Prostate gland (tissue), 2 donors: Measurements from ENCODE around the gene CARD14. TPM values are rescaled to one million over a fixed set of nuclear protein-coding genes. Genes with fewer than 3 reads are reported as not detected.

Experiments used
- DNase-seq: peaks from one replicate; pipeline ENCODE4 v3.0.0-alpha.2; 2019; ENCODE audit warnings: low spot score
- H3K27ac ChIP-seq, 2 donors: fragments of 200-600 bp; sonication (generic); 2 replicates each; pipeline ENCODE4 v1.5.1; 2017 to 2019
- H3K27me3 ChIP-seq: fragments of 200-600 bp; sonication (generic); replicated peaks from 2 replicates; pipeline ENCODE4 v1.5.1; 2019; ENCODE audit not compliant: insufficient read depth
- H3K36me3 ChIP-seq, 2 donors: fragments of 200-600 bp; sonication (generic); 1 replicate in 1 of 2; 2 replicates in 1 of 2; pipeline versions ENCODE4 v1.5.1 to v1.8.1; 2017 to 2019
- H3K4me1 ChIP-seq: fragments of 200-600 bp; sonication (generic); replicated peaks from 2 replicates; pipeline ENCODE4 v1.5.1; 2019
- H3K4me3 ChIP-seq, 2 donors: fragments of 200-600 bp; sonication (generic); 2 replicates each; pipeline ENCODE4 v1.5.1; 2017 to 2019
- H3K9me3 ChIP-seq: fragments of 200-600 bp; sonication (generic); 2 replicates; pipeline ENCODE4 v1.5.1; 2017
- POLR2A ChIP-seq: fragments of 450-650 bp; IDR thresholded peaks from one replicate; pipeline ENCODE4 v1.6.1; 2016; ENCODE audit warnings: antibody characterized with exemption, mild to moderate bottlenecking
- POLR2AphosphoS5 ChIP-seq: sonication (generic); formaldehyde crosslinking; IDR thresholded peaks from one replicate; pipeline ENCODE4 v1.6.1; 2017; ENCODE audit warnings: antibody characterized with exemption
- WGBS: methylation state at CpG from one replicate; pipeline ENCODE4 v1.1.5; 2018; 5-methylcytosine and 5-hydroxymethylcytosine counted together
- intact Hi-C: fragments of 100-400 bp; cut with DNase I; formaldehyde crosslinking; loops from one replicate; pipeline ENCODE4 v1.14.2; 2022
- total RNA-seq, 2 donors: library from RNA; depleted of rRNA; stranded (reverse); fragments of >200 nt; gene quantifications; one replicate each; pipeline ENCODE4 v1.1.0, GENCODE V29; 2016
- TF ChIP-seq, protein P1 (sequence below), 4 experiments: fragments of 200-600 bp in 2 of 4; fragments of 450-650 bp in 2 of 4; sonication (generic) in 2 of 4; IDR thresholded peaks; 1 replicate in 3 of 4; 2 replicates in 1 of 4; pipeline ENCODE4 v1.5.1; 2016 to 2019; ENCODE audit warnings: antibody characterized with exemption in 4 of 4, mild to moderate bottlenecking in 2 of 4, moderate library complexity in 2 of 4

CARD14 gene
- total RNA-seq, 2 donors from 2014 or later: 10.2 to 27.3 TPM

- H3K27me3 ChIP-seq: no peaks in the 10 kb centered on the region
- no peaks in the 10 kb centered on the region for H3K4me1 ChIP-seq
- no peaks in the 10 kb centered on the region for H3K9me3 ChIP-seq
- H3K4me3 ChIP-seq: no peak overlapping the region
- TF ChIP-seq, protein P1, sequence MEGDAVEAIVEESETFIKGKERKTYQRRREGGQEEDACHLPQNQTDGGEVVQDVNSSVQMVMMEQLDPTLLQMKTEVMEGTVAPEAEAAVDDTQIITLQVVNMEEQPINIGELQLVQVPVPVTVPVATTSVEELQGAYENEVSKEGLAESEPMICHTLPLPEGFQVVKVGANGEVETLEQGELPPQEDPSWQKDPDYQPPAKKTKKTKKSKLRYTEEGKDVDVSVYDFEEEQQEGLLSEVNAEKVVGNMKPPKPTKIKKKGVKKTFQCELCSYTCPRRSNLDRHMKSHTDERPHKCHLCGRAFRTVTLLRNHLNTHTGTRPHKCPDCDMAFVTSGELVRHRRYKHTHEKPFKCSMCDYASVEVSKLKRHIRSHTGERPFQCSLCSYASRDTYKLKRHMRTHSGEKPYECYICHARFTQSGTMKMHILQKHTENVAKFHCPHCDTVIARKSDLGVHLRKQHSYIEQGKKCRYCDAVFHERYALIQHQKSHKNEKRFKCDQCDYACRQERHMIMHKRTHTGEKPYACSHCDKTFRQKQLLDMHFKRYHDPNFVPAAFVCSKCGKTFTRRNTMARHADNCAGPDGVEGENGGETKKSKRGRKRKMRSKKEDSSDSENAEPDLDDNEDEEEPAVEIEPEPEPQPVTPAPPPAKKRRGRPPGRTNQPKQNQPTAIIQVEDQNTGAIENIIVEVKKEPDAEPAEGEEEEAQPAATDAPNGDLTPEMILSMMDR (IDR thresholded peaks at IDR 0.05): no peak
- no peak for TF ChIP-seq POLR2AphosphoS5
- no peak for TF ChIP-seq POLR2A
- DNase-seq: no peak
- WGBS: 85% methylated on average over 14 of the region's 14 CpGs
- H3K36me3 ChIP-seq: peaks cover 0 to 4% of the 10 kb centered on the region in 2 donors
- intact Hi-C loops: loop anchor here (10.0 kb wide), 1 partner anchor 224 kb away; no protein-coding TSS in a partner anchor
- H3K27ac ChIP-seq: no peak overlapping the region
Measured at GRCh38 chr17:80228477-80228876, 58.6 kb downstream of the CARD14 start.

GRCh38 chr17:80229011-80229410, 59.2 kb downstream of the CARD14 start:
- 93% methylated on average over 4 of the region's 4 CpGs for WGBS
- no peak for DNase-seq
- no peak overlapping the region for H3K27ac ChIP-seq
- H3K27me3 ChIP-seq: no peaks in the 10 kb centered on the region
- TF ChIP-seq POLR2A (no peak), POLR2AphosphoS5 (no peak)
- TF ChIP-seq, protein P1 (IDR thresholded peaks at IDR 0.05): no peak
- no peaks in the 10 kb centered on the region for H3K9me3 ChIP-seq
- no peak overlapping the region for H3K4me3 ChIP-seq
- H3K36me3 ChIP-seq: peaks cover 0 to 4% of the 10 kb centered on the region in 2 donors
- intact Hi-C loops: loop anchor here (10.0 kb wide), 1 partner anchor 224 kb away; no protein-coding TSS in a partner anchor
- H3K4me1 ChIP-seq: no peaks in the 10 kb centered on the region

GRCh38 chr17:80232438-80232837, 62.6 kb downstream of the CARD14 start:
- Histone ChIP-seq H3K36me3 (peaks cover 0 to 18% of the 10 kb centered on the region in 2 donors), H3K4me3 (no peak overlapping the region), H3K9me3 (no peaks in the 10 kb centered on the region), H3K27ac (no peak overlapping the region), H3K4me1 (no peaks in the 10 kb centered on the region), H3K27me3 (no peaks in the 10 kb centered on the region)
- TF ChIP-seq, protein P1 (IDR thresholded peaks at IDR 0.05): no peak
- TF ChIP-seq POLR2A (no peak), POLR2AphosphoS5 (no peak)
- 100% methylated on average over 1 of the region's 1 CpG for WGBS
- intact Hi-C loops: no loop called here
- DNase-seq: no peak

- Histone ChIP-seq H3K27me3 (no peaks in the 10 kb centered on the region), H3K36me3 (peaks cover 0 to 26% of the 10 kb centered on the region in 2 donors), H3K4me3 (no peak overlapping the region), H3K9me3 (no peaks in the 10 kb centered on the region), H3K4me1 (no peaks in the 10 kb centered on the region), H3K27ac (no peak overlapping the region)
- intact Hi-C loops: no loop called here
- TF ChIP-seq, protein P1 (IDR thresholded peaks at IDR 0.05): no peak
- TF ChIP-seq POLR2A (no peak), POLR2AphosphoS5 (no peak)
- no peak for DNase-seq
- 98% methylated on average over 3 of the region's 3 CpGs for WGBS
Measured at GRCh38 chr17:80233202-80233601, 63.4 kb downstream of the CARD14 start.

GRCh38 chr17:80236911-80237310, 67.1 kb downstream of the CARD14 start:
- peaks cover 8 to 34% of the 10 kb centered on the region in 2 donors for H3K36me3 ChIP-seq
- no peak overlapping the region for H3K27ac ChIP-seq
- WGBS: 87% methylated on average over 17 of the region's 17 CpGs
- H3K4me3 ChIP-seq: no peak overlapping the region
- intact Hi-C loops: no loop called here
- TF ChIP-seq, protein P1 (IDR thresholded peaks at IDR 0.05): no peak
- TF ChIP-seq POLR2A (no peak), POLR2AphosphoS5 (no peak)
- DNase-seq: no peak
- no peaks in the 10 kb centered on the region for H3K27me3 ChIP-seq
- no peaks in the 10 kb centered on the region for H3K4me1 ChIP-seq
- no peaks in the 10 kb centered on the region for H3K9me3 ChIP-seq
